HCT116 (cell line): ENCODE data around the gene ELF1. TPM values are rescaled to one million over a fixed set of nuclear protein-coding genes. Genes with fewer than 3 reads are reported as not detected.

Source experiments
- ATAC-seq: fragments of 200-7000 bp; cut with Tn5 transposase; 2 replicates; pipeline ENCODE4 v1.9.1; 2020; ENCODE audit warnings: mild to moderate bottlenecking, moderate library complexity
- BruUV-seq: library from RNA; stranded (reverse); fragments of 400-500 nt; replicated peaks from 2 replicates; lab custom pipeline; 2021; lab: Mats Ljungman, UMichigan
- CTCF ChIA-PET: fragments of 300-600 bp; sonication (Branson Sonifier 250); formaldehyde crosslinking; loops from one replicate; lab custom pipeline; 2021; ENCODE audit warnings: antibody characterized with exemption; lab: Charles Lee
- POLR2A ChIA-PET: fragments of 300-600, 350-600 bp; sonication (Branson Sonifier 250); formaldehyde crosslinking; loops from one replicate; lab custom pipeline; 2021; ENCODE audit warnings: antibody characterized with exemption; lab: Charles Lee
- RAD21 ChIA-PET, 2 experiments: fragments of 300-600 bp; sonication (Branson Sonifier 250); formaldehyde crosslinking; loops; one replicate each; lab custom pipeline; 2023; ENCODE audit warnings: low total read pairs in 2 of 2; ENCODE audit not compliant: uncharacterized antibody in 2 of 2, unreplicated experiment in 2 of 2, low non-redundant PET in 1 of 2; lab: Charles Lee
- DNase-seq: peaks from one replicate; pipeline ENCODE4 v3.0.0-alpha.2; 2010; ENCODE audit warnings: low read depth, low spot score
- H2AFZ ChIP-seq: fragments of 200-600 bp; shearing (Covaris generic), sonication (generic); 2 replicates; pipeline ENCODE4 v1.6.1; 2017; ENCODE audit warnings: low read depth, mixed run types, mixed read lengths, antibody characterized with exemption, low read length; ENCODE audit not compliant: poor library complexity, severe bottlenecking
- H3K27ac ChIP-seq: 2 replicates; pipeline ENCODE4 v1.5.1; 2012; ENCODE audit warnings: low read depth, low read length
- H3K27me3 ChIP-seq: fragments of 200-600 bp; sonication (generic); 2 replicates; pipeline ENCODE4 v1.6.1; 2016; ENCODE audit warnings: mixed run types, low read length, mixed read lengths; ENCODE audit not compliant: insufficient read depth
- H3K36me3 ChIP-seq, 2 experiments: fragments of 200-500 bp in 1 of 2; fragments of 200-600 bp in 1 of 2; sonication (Bioruptor generic) in 1 of 2; sonication (generic) in 1 of 2; 2 replicates each; pipeline versions ENCODE4 v1.5.1 to v1.6.1; 2014 to 2016; ENCODE audit warnings: low read length in 2 of 2, inconsistent platforms in 1 of 2, mixed read lengths in 1 of 2, mixed run types in 1 of 2; ENCODE audit not compliant: insufficient read depth in 2 of 2, control insufficient read depth in 1 of 2
- H3K4me1 ChIP-seq, 2 experiments: fragments of 200-600 bp in 1 of 2; sonication (generic) in 1 of 2; 2 replicates each; pipeline versions ENCODE4 v1.5.1 to v1.6.1; 2012 to 2017; ENCODE audit warnings: low read length in 2 of 2, inconsistent platforms in 1 of 2, mild to moderate bottlenecking in 1 of 2, mixed read lengths in 1 of 2, mixed run types in 1 of 2, moderate library complexity in 1 of 2; ENCODE audit not compliant: insufficient read depth in 2 of 2, control insufficient read depth in 1 of 2
- H3K4me2 ChIP-seq: fragments of 200-600 bp; sonication (generic); 2 replicates; pipeline ENCODE4 v1.6.1; 2017; ENCODE audit warnings: mixed run types, low read length, mixed read lengths
- H3K4me3 ChIP-seq, 2 experiments: fragments of 200-600 bp in 1 of 2; sonication (generic) in 1 of 2; replicated peaks in 1 of 2; 2 replicates each; pipeline ENCODE4 v1.5.1; 2011 to 2016; ENCODE audit warnings: low read length in 2 of 2, control low read depth in 1 of 2, low read depth in 1 of 2, mild to moderate bottlenecking in 1 of 2, mixed read lengths in 1 of 2, mixed run types in 1 of 2
- H3K79me2 ChIP-seq: fragments of 200-600 bp; sonication (generic); 2 replicates; pipeline ENCODE4 v1.6.1; 2017; ENCODE audit warnings: mild to moderate bottlenecking, mixed run types, low read length, moderate library complexity, mixed read lengths; ENCODE audit not compliant: insufficient read depth
- H3K9ac ChIP-seq: fragments of 200-600 bp; sonication (generic); 2 replicates; pipeline ENCODE4 v1.6.1; 2016; ENCODE audit warnings: low read length, mixed read lengths
- H3K9me2 ChIP-seq: fragments of 200-600 bp; sonication (generic), shearing (Covaris generic); 2 replicates; pipeline ENCODE4 v1.6.1; 2017; ENCODE audit warnings: mixed run types, mild to moderate bottlenecking, moderate library complexity; ENCODE audit not compliant: insufficient read depth
- H3K9me3 ChIP-seq, 2 experiments: fragments of 200-500 bp in 1 of 2; fragments of 200-600 bp in 1 of 2; sonication (Bioruptor generic) in 1 of 2; sonication (generic) in 1 of 2; 2 replicates each; pipeline ENCODE4 v1.6.1; 2014 to 2017; ENCODE audit warnings: low read length in 2 of 2, mixed read lengths in 2 of 2, inconsistent platforms in 1 of 2, low read depth in 1 of 2, mild to moderate bottlenecking in 1 of 2, mixed run types in 1 of 2, moderate library complexity in 1 of 2; ENCODE audit not compliant: control insufficient read depth in 1 of 2, insufficient read depth in 1 of 2
- H4K20me1 ChIP-seq: fragments of 200-600 bp; sonication (generic), shearing (Covaris generic); 2 replicates; pipeline ENCODE4 v1.6.1; 2017; ENCODE audit warnings: mixed run types, mild to moderate bottlenecking, moderate library complexity; ENCODE audit not compliant: insufficient read depth
- CBX3 ChIP-seq: IDR thresholded peaks from 2 replicates; pipeline ENCODE4 v1.6.1; 2012; ENCODE audit warnings: low read depth
- CEBPB ChIP-seq: IDR thresholded peaks from 2 replicates; pipeline ENCODE4 v1.6.1; 2012; ENCODE audit warnings: low read depth
- EGR1 ChIP-seq: IDR thresholded peaks from 2 replicates; pipeline ENCODE4 v1.6.1; 2012; ENCODE audit warnings: low read depth
- EZH2phosphoT487 ChIP-seq: fragments of 200-600 bp; IDR thresholded peaks from 2 replicates; pipeline ENCODE4 v1.6.1; 2018; ENCODE audit warnings: antibody characterized with exemption, borderline replicate concordance
- POLR2A ChIP-seq: IDR thresholded peaks from 2 replicates; pipeline ENCODE4 v1.7.0; 2011; ENCODE audit warnings: borderline replicate concordance; ENCODE audit not compliant: insufficient read depth, insufficient read length; ENCODE audit errors: extremely low read depth
- POLR2AphosphoS5 ChIP-seq: IDR thresholded peaks from 2 replicates; pipeline ENCODE4 v1.6.1; 2011; ENCODE audit warnings: mild to moderate bottlenecking, low read depth, low read length, moderate library complexity
- SP1 ChIP-seq: IDR thresholded peaks from 2 replicates; pipeline ENCODE4 v1.6.1; 2012; ENCODE audit warnings: low read depth
- SRF ChIP-seq: IDR thresholded peaks from 2 replicates; pipeline ENCODE4 v1.6.1; 2012; ENCODE audit warnings: low read depth
- ZFX ChIP-seq: fragments of 450-650 bp; IDR thresholded peaks from 2 replicates; pipeline ENCODE4 v1.6.1; 2017
- intact Hi-C: fragments of 100-400 bp; cut with micrococcal nuclease; formaldehyde crosslinking; loops from 2 replicates; pipeline ENCODE4 v1.10.0; 2022
- total RNA-seq: library from RNA; stranded (reverse); gene quantifications from one replicate; pipeline ENCODE4 v1.2.1, GENCODE V29; 2021; ENCODE audit not compliant: unreplicated experiment
- TF ChIP-seq, protein P1 (sequence below): IDR thresholded peaks from 2 replicates; pipeline ENCODE4 v1.6.1; 2011; ENCODE audit warnings: mild to moderate bottlenecking, low read length, moderate library complexity; ENCODE audit not compliant: insufficient replicate concordance; ENCODE audit errors: extremely low read depth
- TF ChIP-seq, protein P2 (sequence below), 3 experiments: fragments of 200-600 bp in 1 of 3; sonication (generic) in 1 of 3; IDR thresholded peaks in 2 of 3; conservative IDR thresholded peaks in 1 of 3; 2 replicates each; pipeline ENCODE4 v1.5.1; 2012 to 2017; ENCODE audit warnings: low read depth in 2 of 3, low read length in 2 of 3, antibody characterized with exemption in 1 of 3, borderline replicate concordance in 1 of 3, control low read depth in 1 of 3, mild to moderate bottlenecking in 1 of 3, mixed read lengths in 1 of 3, mixed run types in 1 of 3, moderate library complexity in 1 of 3; ENCODE audit not compliant: insufficient read depth in 1 of 3
- TF ChIP-seq, protein P3 (sequence below): IDR thresholded peaks from 2 replicates; pipeline ENCODE4 v1.6.1; 2012

ELF1 gene
- total RNA-seq, 1 experiment from 2014 or later = 30.0 TPM

DNA sequence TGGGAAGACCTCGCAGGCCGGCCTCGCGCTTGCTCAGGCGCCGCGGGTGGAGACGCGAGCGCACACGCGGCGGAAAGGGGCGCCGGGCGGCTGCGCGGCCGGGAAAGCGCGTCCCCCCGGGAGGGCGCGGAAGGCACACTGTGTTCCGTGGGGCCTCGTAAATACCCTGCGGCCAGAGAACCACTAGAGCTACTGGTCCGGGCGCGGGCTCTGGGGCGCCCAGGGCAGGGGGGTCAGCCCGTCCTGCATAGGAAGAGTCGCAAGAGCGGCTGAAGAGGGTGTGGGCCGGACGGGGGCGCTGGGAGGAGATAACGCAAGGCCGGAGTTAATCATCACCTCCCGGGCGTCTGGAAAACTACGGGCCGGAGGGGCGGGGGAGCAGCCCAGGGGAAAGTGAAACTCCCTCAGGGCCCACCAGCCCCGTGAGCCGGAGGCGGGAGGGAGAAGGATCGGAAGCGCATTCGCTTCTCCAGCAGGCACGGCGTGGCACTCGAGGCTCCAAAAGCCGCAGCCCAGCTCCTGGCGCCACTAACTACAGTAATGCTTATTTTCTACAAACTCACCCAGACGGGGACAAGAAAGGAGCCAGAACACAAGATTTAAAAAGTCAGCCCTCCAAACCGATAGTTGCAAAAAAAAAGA is 41.1 kb upstream of the ELF1 start:
- Histone ChIP-seq H3K9ac (peak overlapping the region; percentile 74), H3K27ac (peak overlapping the region; percentile 94), H4K20me1 (no peaks in the 10 kb centered on the region), H3K4me3 (peak overlapping the region; percentile 69 to 70), H3K4me1 (peaks cover 39 to 58% of the 10 kb centered on the region in 2 experiments), H3K27me3 (no peaks in the 10 kb centered on the region), H3K36me3 (no peaks in the 10 kb centered on the region), H3K79me2 (peaks cover 67% of the 10 kb centered on the region), H3K9me2 (no peaks in the 10 kb centered on the region), H3K9me3 (no peaks in the 10 kb centered on the region), H3K4me2 (peak overlapping the region; percentile 88), H2AFZ (peak overlapping the region; percentile 7)
- TF ChIP-seq CEBPB (no peak), EZH2phosphoT487 (no peak), POLR2A (peak; percentile 73), SRF (no peak), POLR2AphosphoS5 (peak; percentile 60), EGR1 (no peak), SP1 (no peak), CBX3 (no peak), ZFX (peak; percentile 87)
- TF ChIP-seq, protein P1, sequence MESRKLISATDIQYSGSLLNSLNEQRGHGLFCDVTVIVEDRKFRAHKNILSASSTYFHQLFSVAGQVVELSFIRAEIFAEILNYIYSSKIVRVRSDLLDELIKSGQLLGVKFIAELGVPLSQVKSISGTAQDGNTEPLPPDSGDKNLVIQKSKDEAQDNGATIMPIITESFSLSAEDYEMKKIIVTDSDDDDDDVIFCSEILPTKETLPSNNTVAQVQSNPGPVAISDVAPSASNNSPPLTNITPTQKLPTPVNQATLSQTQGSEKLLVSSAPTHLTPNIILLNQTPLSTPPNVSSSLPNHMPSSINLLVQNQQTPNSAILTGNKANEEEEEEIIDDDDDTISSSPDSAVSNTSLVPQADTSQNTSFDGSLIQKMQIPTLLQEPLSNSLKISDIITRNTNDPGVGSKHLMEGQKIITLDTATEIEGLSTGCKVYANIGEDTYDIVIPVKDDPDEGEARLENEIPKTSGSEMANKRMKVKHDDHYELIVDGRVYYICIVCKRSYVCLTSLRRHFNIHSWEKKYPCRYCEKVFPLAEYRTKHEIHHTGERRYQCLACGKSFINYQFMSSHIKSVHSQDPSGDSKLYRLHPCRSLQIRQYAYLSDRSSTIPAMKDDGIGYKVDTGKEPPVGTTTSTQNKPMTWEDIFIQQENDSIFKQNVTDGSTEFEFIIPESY = no peak
- TF ChIP-seq, protein P2, sequence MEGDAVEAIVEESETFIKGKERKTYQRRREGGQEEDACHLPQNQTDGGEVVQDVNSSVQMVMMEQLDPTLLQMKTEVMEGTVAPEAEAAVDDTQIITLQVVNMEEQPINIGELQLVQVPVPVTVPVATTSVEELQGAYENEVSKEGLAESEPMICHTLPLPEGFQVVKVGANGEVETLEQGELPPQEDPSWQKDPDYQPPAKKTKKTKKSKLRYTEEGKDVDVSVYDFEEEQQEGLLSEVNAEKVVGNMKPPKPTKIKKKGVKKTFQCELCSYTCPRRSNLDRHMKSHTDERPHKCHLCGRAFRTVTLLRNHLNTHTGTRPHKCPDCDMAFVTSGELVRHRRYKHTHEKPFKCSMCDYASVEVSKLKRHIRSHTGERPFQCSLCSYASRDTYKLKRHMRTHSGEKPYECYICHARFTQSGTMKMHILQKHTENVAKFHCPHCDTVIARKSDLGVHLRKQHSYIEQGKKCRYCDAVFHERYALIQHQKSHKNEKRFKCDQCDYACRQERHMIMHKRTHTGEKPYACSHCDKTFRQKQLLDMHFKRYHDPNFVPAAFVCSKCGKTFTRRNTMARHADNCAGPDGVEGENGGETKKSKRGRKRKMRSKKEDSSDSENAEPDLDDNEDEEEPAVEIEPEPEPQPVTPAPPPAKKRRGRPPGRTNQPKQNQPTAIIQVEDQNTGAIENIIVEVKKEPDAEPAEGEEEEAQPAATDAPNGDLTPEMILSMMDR (IDR thresholded peaks at IDR 0.05 in 2 of 3, conservative IDR thresholded peaks at IDR 0.05 in 1 of 3; ENCODE audit: borderline replicate concordance in 1 of 3, insufficient read depth in 1 of 3, low read depth in 2 of 3, low read length in 2 of 3) = peak in 1 of 3 experiments; percentile 20; a peak in 2 of 6 replicates
- TF ChIP-seq, protein P3, sequence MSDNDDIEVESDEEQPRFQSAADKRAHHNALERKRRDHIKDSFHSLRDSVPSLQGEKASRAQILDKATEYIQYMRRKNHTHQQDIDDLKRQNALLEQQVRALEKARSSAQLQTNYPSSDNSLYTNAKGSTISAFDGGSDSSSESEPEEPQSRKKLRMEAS = no peak
- ChIA-PET RAD21 (no interaction called here), CTCF (no interaction called here), POLR2A (interaction anchor here (0.8 to 0.9 kb wide), 2 partner anchors 92 to 239 kb away, joined by 3 read pairs; no protein-coding TSS in a partner anchor)
- ATAC-seq = peak; percentile 57
- no TSS peak for BruUV-seq
- intact Hi-C loops = loop anchor here (2.0 to 5.0 kb wide), 3 partner anchors 73 to 1047 kb away; partner anchors contain the start of gene KBTBD6
- peak; percentile 80 for DNase-seq
